Muscle of leg (tissue), 11 donors: Measurements from ENCODE around the gene APOBEC2. TPM values are rescaled to one million over a fixed set of nuclear protein-coding genes. Genes with fewer than 3 reads are reported as not detected.
A peak's percentile ranks its signal among the peaks of the same experiment; 100 is the strongest.

Experiments
- DNase-seq: peaks from one replicate; pipeline ENCODE4 v3.0.0; 2013
- H3K27ac ChIP-seq: one replicate; pipeline ENCODE4 v1.5.1; 2013; ENCODE audit warnings: mild to moderate bottlenecking, low read length, control low read depth
- H3K27me3 ChIP-seq: one replicate; pipeline ENCODE4 v1.6.1; 2013; ENCODE audit warnings: low read length; ENCODE audit not compliant: control insufficient read depth, insufficient read depth
- H3K36me3 ChIP-seq: one replicate; pipeline ENCODE4 v1.6.1; 2013; ENCODE audit warnings: low read length; ENCODE audit not compliant: control insufficient read depth, insufficient read depth
- H3K4me1 ChIP-seq: one replicate; pipeline ENCODE4 v1.6.1; 2013; ENCODE audit warnings: low read length; ENCODE audit not compliant: control insufficient read depth, insufficient read depth
- H3K4me3 ChIP-seq: one replicate; pipeline ENCODE4 v1.5.1; 2013; ENCODE audit warnings: low read length, control low read depth
- H3K9me3 ChIP-seq: replicated peaks from 2 replicates; pipeline ENCODE4 v1.6.1; 2013; ENCODE audit warnings: low read depth, low read length; ENCODE audit not compliant: control insufficient read depth
- WGBS: methylation state at CpG from one replicate; pipeline ENCODE4 v1.1.5; 2013; ENCODE audit warnings: missing lambda C conversion rate; ENCODE audit not compliant: insufficient coverage; 5-methylcytosine and 5-hydroxymethylcytosine counted together
- polyA plus RNA-seq, 8 donors: library from polyadenylated mRNA; unstranded; fragments of 120-200 nt; gene quantifications; one replicate each; pipeline versions ENCODE4 v1.2.1 to v1.2.3, GENCODE V29; 2013; ENCODE audit warnings: inconsistent platforms in 1 of 8, low replicate concordance in 1 of 8; ENCODE audit not compliant: insufficient read length in 8 of 8, insufficient read depth in 1 of 8
- total RNA-seq: library from RNA; stranded (reverse); fragments of 120-200 nt; gene quantifications from one replicate; pipeline ENCODE4 v1.2.4, GENCODE V29; 2013

The APOBEC2 gene
- total and polyA plus RNA-seq, 9 donors, result 281 to 891 (median 488) TPM

- H3K4me1 ChIP-seq, result peaks cover 61% of the 10 kb centered on the region
- H3K9me3 ChIP-seq, result no peaks in the 10 kb centered on the region
- H3K4me3 ChIP-seq, result no peak overlapping the region
- no peaks in the 10 kb centered on the region for H3K36me3 ChIP-seq
- DNase-seq, result no peak
- no peak overlapping the region for H3K27ac ChIP-seq
- no peaks in the 10 kb centered on the region for H3K27me3 ChIP-seq
- 35% methylated on average over 2 of the region's 5 CpGs for WGBS
Observed at GRCh38 chr6:41045664-41046063, 7.3 kb upstream of the APOBEC2 start.

- H3K27me3 ChIP-seq, result no peaks in the 10 kb centered on the region
- no CpG with 5 or more reads among the region's 1 CpG for WGBS
- DNase-seq, result no peak
- no peaks in the 10 kb centered on the region for H3K36me3 ChIP-seq
- H3K27ac ChIP-seq, result no peak overlapping the region
- H3K4me3 ChIP-seq, result no peak overlapping the region
- no peaks in the 10 kb centered on the region for H3K9me3 ChIP-seq
- H3K4me1 ChIP-seq, result peaks cover 64% of the 10 kb centered on the region
Observed at GRCh38 chr6:41046084-41046483, 6.9 kb upstream of the APOBEC2 start.

- H3K36me3 ChIP-seq, result peaks cover 4% of the 10 kb centered on the region
- H3K4me3 ChIP-seq, result no peak overlapping the region
- no peaks in the 10 kb centered on the region for H3K9me3 ChIP-seq
- DNase-seq, result no peak
- H3K4me1 ChIP-seq, result peaks cover 74% of the 10 kb centered on the region
- H3K27ac ChIP-seq, result peak overlapping the region; percentile 92
- H3K27me3 ChIP-seq, result no peaks in the 10 kb centered on the region
- WGBS, result 92% methylated on average over 2 of the region's 2 CpGs
Observed at GRCh38 chr6:41047306-41047705, 5.7 kb upstream of the APOBEC2 start.

- DNase-seq, result peak; percentile 79
- Histone ChIP-seq H3K9me3 (no peaks in the 10 kb centered on the region), H3K4me1 (peaks cover 82% of the 10 kb centered on the region), H3K36me3 (peaks cover 4% of the 10 kb centered on the region), H3K4me3 (no peak overlapping the region), H3K27me3 (no peaks in the 10 kb centered on the region), H3K27ac (peak overlapping the region; percentile 92)
- WGBS, result 63% methylated on average over 7 of the region's 9 CpGs
Observed at GRCh38 chr6:41047745-41048732, 5.0 kb upstream of the APOBEC2 start.

GRCh38 chr6:41049521-41049920 lies 3.5 kb upstream of the APOBEC2 start:
- no peak overlapping the region for H3K4me3 ChIP-seq
- H3K27ac ChIP-seq, result peak overlapping the region; percentile 92
- H3K36me3 ChIP-seq, result peaks cover 5% of the 10 kb centered on the region
- H3K9me3 ChIP-seq, result no peaks in the 10 kb centered on the region
- DNase-seq, result peak; percentile 83
- no peaks in the 10 kb centered on the region for H3K27me3 ChIP-seq
- H3K4me1 ChIP-seq, result peaks cover 83% of the 10 kb centered on the region
- 29% methylated on average over 1 of the region's 1 CpG for WGBS

GRCh38 chr6:41049955-41050354 lies 3.0 kb upstream of the APOBEC2 start:
- 78% methylated on average over 5 of the region's 7 CpGs for WGBS
- H3K27ac ChIP-seq, result peak overlapping the region; percentile 92
- no peak overlapping the region for H3K4me3 ChIP-seq
- H3K9me3 ChIP-seq, result no peaks in the 10 kb centered on the region
- no peaks in the 10 kb centered on the region for H3K27me3 ChIP-seq
- no peak for DNase-seq
- H3K4me1 ChIP-seq, result peaks cover 83% of the 10 kb centered on the region
- H3K36me3 ChIP-seq, result peaks cover 9% of the 10 kb centered on the region

GRCh38 chr6:41050536-41050935 lies 2.5 kb upstream of the APOBEC2 start:
- Histone ChIP-seq H3K27ac (peak overlapping the region; percentile 92), H3K4me3 (no peak overlapping the region), H3K27me3 (no peaks in the 10 kb centered on the region), H3K36me3 (peaks cover 9% of the 10 kb centered on the region), H3K9me3 (no peaks in the 10 kb centered on the region), H3K4me1 (peaks cover 82% of the 10 kb centered on the region)
- WGBS, result no CpG with 5 or more reads among the region's 3 CpGs
- no peak for DNase-seq

GRCh38 chr6:41051873-41052272 lies 1.1 kb upstream of the APOBEC2 start:
- Histone ChIP-seq H3K4me1 (peaks cover 70% of the 10 kb centered on the region), H3K36me3 (peaks cover 19% of the 10 kb centered on the region), H3K4me3 (no peak overlapping the region), H3K27me3 (no peaks in the 10 kb centered on the region), H3K27ac (peak overlapping the region; percentile 83), H3K9me3 (no peaks in the 10 kb centered on the region)
- DNase-seq, result no peak
- WGBS, result 65% methylated on average over 5 of the region's 5 CpGs

- DNase-seq, result no peak
- Histone ChIP-seq H3K27me3 (no peaks in the 10 kb centered on the region), H3K9me3 (no peaks in the 10 kb centered on the region), H3K36me3 (peaks cover 30% of the 10 kb centered on the region), H3K4me3 (peak overlapping the region; percentile 65), H3K4me1 (peaks cover 55% of the 10 kb centered on the region), H3K27ac (peak overlapping the region; percentile 95)
- no CpG with 5 or more reads among the region's 3 CpGs for WGBS
Observed at GRCh38 chr6:41054511-41054910, 1.5 kb downstream of the APOBEC2 start.

GRCh38 chr6:41055149-41055548 lies 2.1 kb downstream of the APOBEC2 start:
- Histone ChIP-seq H3K36me3 (peaks cover 32% of the 10 kb centered on the region), H3K4me1 (peaks cover 49% of the 10 kb centered on the region), H3K27ac (peak overlapping the region; percentile 95), H3K9me3 (no peaks in the 10 kb centered on the region), H3K4me3 (peak overlapping the region; percentile 65), H3K27me3 (no peaks in the 10 kb centered on the region)
- 21% methylated on average over 2 of the region's 3 CpGs for WGBS
- DNase-seq, result peak; percentile 60
